Keratinocyte (primary cell): ENCODE measurements around the gene TIMM8A. TPM values are rescaled to one million over a fixed set of nuclear protein-coding genes. Genes with fewer than 3 reads are reported as not detected.

Source experiments
- DNase-seq: peaks from one replicate; pipeline ENCODE4 v3.0.0-alpha.2; 2011; ENCODE audit warnings: low read depth, missing footprints, low spot score
- FAIRE-seq: peaks from 2 replicates; lab custom pipeline; 2011; peaks lifted over from hg19 to GRCh38; lab: Jason Lieb, UNC
- H2AFZ ChIP-seq: 2 replicates; pipeline ENCODE4 v1.6.0; 2012; ENCODE audit warnings: low read length, control low read depth, inconsistent platforms; ENCODE audit not compliant: control insufficient read depth
- H3K27ac ChIP-seq: 2 replicates; pipeline ENCODE4 v1.5.1; 2011; ENCODE audit warnings: low read length; ENCODE audit not compliant: control insufficient read depth, insufficient read depth
- H3K27me3 ChIP-seq: 3 replicates; pipeline ENCODE4 v1.6.0; 2011; ENCODE audit warnings: low read length; ENCODE audit not compliant: control insufficient read depth, insufficient read depth; ENCODE audit errors: extremely low read depth
- H3K36me3 ChIP-seq, 2 experiments: 2 replicates in 1 of 2; 3 replicates in 1 of 2; pipeline ENCODE4 v1.5.1; 2011; ENCODE audit warnings: low read length in 2 of 2, mild to moderate bottlenecking in 1 of 2; ENCODE audit not compliant: control insufficient read depth in 2 of 2, insufficient read depth in 2 of 2; ENCODE audit errors: extremely low read depth in 1 of 2
- H3K4me1 ChIP-seq: 3 replicates; pipeline ENCODE4 v1.5.1; 2011; ENCODE audit warnings: low read length; ENCODE audit not compliant: control insufficient read depth, insufficient read depth; ENCODE audit errors: extremely low read depth
- H3K4me2 ChIP-seq: 3 replicates; pipeline ENCODE4 v1.6.0; 2011; ENCODE audit warnings: low read depth, low read length; ENCODE audit not compliant: control insufficient read depth, insufficient read depth; ENCODE audit errors: extremely low read depth
- H3K4me3 ChIP-seq, 3 experiments: fragments of 200-600 bp in 1 of 3; sonication (generic) in 1 of 3; 2 replicates in 2 of 3; 3 replicates in 1 of 3; pipeline ENCODE4 v1.5.1; 2011 to 2016; ENCODE audit warnings: low read length in 3 of 3, mild to moderate bottlenecking in 3 of 3, control low read depth in 2 of 3, inconsistent platforms in 1 of 3, low read depth in 1 of 3, mixed read lengths in 1 of 3, mixed run types in 1 of 3, moderate library complexity in 1 of 3; ENCODE audit not compliant: control insufficient read depth in 2 of 3, insufficient read depth in 2 of 3; ENCODE audit errors: extremely low read depth in 1 of 3
- H3K79me2 ChIP-seq: 2 replicates; pipeline ENCODE4 v1.6.0; 2012; ENCODE audit warnings: low read length; ENCODE audit not compliant: control insufficient read depth, insufficient read depth
- H3K9ac ChIP-seq: 3 replicates; pipeline ENCODE4 v1.6.0; 2011; ENCODE audit warnings: low read length; ENCODE audit not compliant: control insufficient read depth, insufficient read depth; ENCODE audit errors: extremely low read depth
- H3K9me1 ChIP-seq: 3 replicates; pipeline ENCODE4 v1.6.0; 2011; ENCODE audit warnings: low read length; ENCODE audit not compliant: control insufficient read depth, insufficient read depth; ENCODE audit errors: extremely low read depth
- H3K9me3 ChIP-seq: 2 replicates; pipeline ENCODE4 v1.5.1; 2012; ENCODE audit warnings: low read depth, low read length; ENCODE audit not compliant: control insufficient read depth
- H4K20me1 ChIP-seq: 3 replicates; pipeline ENCODE4 v1.6.0; 2011; ENCODE audit warnings: low read length; ENCODE audit not compliant: control insufficient read depth, insufficient read depth; ENCODE audit errors: extremely low read depth
- CTCF ChIP-seq, 3 experiments: IDR thresholded peaks in 1 of 3; conservative IDR thresholded peaks in 1 of 3; optimal IDR thresholded peaks in 1 of 3; 2 replicates in 2 of 3; 3 replicates in 1 of 3; pipeline versions ENCODE3 to v1.5.1; 2011; ENCODE audit warnings: low read length in 3 of 3, mild to moderate bottlenecking in 3 of 3, moderate library complexity in 2 of 3, control low read depth in 1 of 3, inconsistent platforms in 1 of 3; ENCODE audit not compliant: insufficient read depth in 2 of 3; ENCODE audit errors: extremely low read depth in 1 of 3
- EZH2 ChIP-seq: IDR thresholded peaks from one replicate; pipeline ENCODE4 v1.6.1; 2012; ENCODE audit warnings: inconsistent platforms, mild to moderate bottlenecking, low read length, moderate library complexity
- dilution Hi-C: fragments of 300-500 bp; cut with MboI; formaldehyde crosslinking; loops from one replicate; pipeline ENCODE4 v1.7.0; 2020; ENCODE audit warnings: low sequenced_read_pairs; ENCODE audit not compliant: extremely low pct_ligation_motif_present
- polyA plus RNA-seq, 5 experiments: library from polyadenylated mRNA; depleted of rRNA in 3 of 5; stranded (reverse) in 3 of 5; stranded (forward) in 1 of 5; unstranded in 1 of 5; fragments of >200 nt; gene quantifications; 1 replicate in 1 of 5; 2 replicates in 3 of 5; 3 replicates in 1 of 5; pipeline versions ENCODE4 v1.2.1 to v1.2.3, GENCODE V29; 2011 to 2012; ENCODE audit warnings: missing spikeins in 2 of 5, low read depth in 1 of 5, low replicate concordance in 1 of 5

The TIMM8A gene
- polyA plus RNA-seq, 1 donor (not counting 4 experiments of a cell fraction or from before 2014, with no cell fraction given), result 17.0 TPM

GRCh38 chrX:101359966-101360365 lies 11.4 kb upstream of the TIMM8A start:
- FAIRE-seq (no peak), DNase-seq (no peak)
- no peak overlapping the region for H3K4me3 ChIP-seq
- no peak overlapping the region for H2AFZ ChIP-seq
- H3K4me2 ChIP-seq, result no peak overlapping the region
- H3K27ac ChIP-seq, result no peak overlapping the region
- H3K9ac ChIP-seq, result no peak overlapping the region
- no peak for TF ChIP-seq EZH2
- no peak for TF ChIP-seq CTCF (optimal IDR thresholded peaks at IDR 0.05 in 1 of 3, IDR thresholded peaks at IDR 0.05 in 1 of 3, conservative IDR thresholded peaks at IDR 0.05 in 1 of 3; ENCODE audit: extremely low read depth in 1 of 3, insufficient read depth in 2 of 3, low read length in 3 of 3)
- H4K20me1 ChIP-seq, result no peaks in the 10 kb centered on the region
- no peaks in the 10 kb centered on the region for H3K27me3 ChIP-seq
- dilution Hi-C loops, result no loop called here
- H3K4me1 ChIP-seq, result no peaks in the 10 kb centered on the region
- no peaks in the 10 kb centered on the region for H3K9me1 ChIP-seq
- no peaks in the 10 kb centered on the region for H3K9me3 ChIP-seq
- no peaks in the 10 kb centered on the region for H3K36me3 ChIP-seq
- no peaks in the 10 kb centered on the region for H3K79me2 ChIP-seq

- H3K79me2 ChIP-seq, result no peaks in the 10 kb centered on the region
- H3K9me3 ChIP-seq, result no peaks in the 10 kb centered on the region
- no peak overlapping the region for H2AFZ ChIP-seq
- no peaks in the 10 kb centered on the region for H3K4me1 ChIP-seq
- H3K36me3 ChIP-seq, result no peaks in the 10 kb centered on the region
- H3K27me3 ChIP-seq, result no peaks in the 10 kb centered on the region
- dilution Hi-C loops, result no loop called here
- H3K27ac ChIP-seq, result no peak overlapping the region
- no peak overlapping the region for H3K4me3 ChIP-seq
- H4K20me1 ChIP-seq, result no peaks in the 10 kb centered on the region
- no peak overlapping the region for H3K9ac ChIP-seq
- DNase-seq, result no peak
- TF ChIP-seq CTCF (optimal IDR thresholded peaks at IDR 0.05 in 1 of 3, IDR thresholded peaks at IDR 0.05 in 1 of 3, conservative IDR thresholded peaks at IDR 0.05 in 1 of 3; ENCODE audit: extremely low read depth in 1 of 3, insufficient read depth in 2 of 3, low read length in 3 of 3), result peak in 2 of 3 experiments; percentile 25
- TF ChIP-seq EZH2, result no peak
- no peak overlapping the region for H3K4me2 ChIP-seq
- no peaks in the 10 kb centered on the region for H3K9me1 ChIP-seq
- FAIRE-seq, result no peak
Measured at GRCh38 chrX:101357166-101357795, 8.7 kb upstream of the TIMM8A start.
